ENCODE results near the gene DAZAP2. TPM values are rescaled to one million over a fixed set of nuclear protein-coding genes. Genes with fewer than 3 reads are reported as not detected.
"Not testable (repeated sequence)": the region's sequence is repeated elsewhere in the genome, so short reads cannot be mapped to it uniquely, and the experiment has no call there.

The DAZAP2 gene
- total RNA-seq, 2 experiments from 2014 or later, result 186 TPM

DNA sequence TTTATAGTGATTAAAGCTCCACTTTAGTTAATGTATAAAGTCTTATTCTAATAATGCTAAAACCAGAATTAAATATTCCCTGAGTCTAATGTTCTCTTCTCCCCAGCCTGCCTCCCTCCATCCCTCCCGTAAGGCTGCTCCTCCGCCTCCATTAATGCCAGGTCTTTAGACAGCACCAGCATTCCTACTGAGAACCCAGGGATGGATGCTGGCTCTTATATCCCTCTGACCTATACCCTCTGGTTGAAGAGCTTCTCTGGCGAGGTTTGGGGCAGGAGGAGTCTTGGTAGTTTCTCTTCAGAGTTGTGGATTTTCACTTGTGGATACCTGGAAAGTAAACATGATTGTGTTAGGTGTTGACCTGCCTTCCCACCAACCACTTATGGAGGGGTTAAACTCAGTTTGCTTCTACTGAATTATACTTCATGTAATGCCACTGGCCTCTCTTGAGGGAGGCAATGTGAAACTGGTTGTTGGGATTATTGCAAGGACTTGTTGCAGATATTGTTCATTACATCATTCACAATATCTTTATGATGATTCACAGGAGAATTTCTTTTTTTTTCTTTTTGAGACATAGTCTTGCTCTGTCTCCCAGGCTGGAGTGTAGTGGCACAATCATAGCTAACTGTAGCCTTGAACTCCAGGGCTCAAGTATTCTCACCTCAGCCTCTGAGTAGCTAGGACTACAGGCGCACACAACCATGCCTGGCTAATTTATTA is 42.7 kb downstream of the DAZAP2 start:
- H3K4me1 Mint-ChIP-seq (ENCODE audit: low read depth), result no peaks in the 10 kb centered on the region
- CTCF ChIA-PET, result interaction anchor here (2.4 to 2.6 kb wide), 2 partner anchors 11 to 60 kb away, joined by 10 to 12 read pairs; partner anchors contain the start of gene SMAGP
- POLR2A ChIA-PET, result no interaction called here
- H3K27ac Mint-ChIP-seq, result no peak overlapping the region
- H3K9me3 Mint-ChIP-seq (ENCODE audit: insufficient read depth), result no peaks in the 10 kb centered on the region
- H3K4me3 Mint-ChIP-seq, result no peak overlapping the region
- DNase-seq (no peak), ATAC-seq (no peak)
- H3K36me3 Mint-ChIP-seq (ENCODE audit: low read depth), result peaks cover 34% of the 10 kb centered on the region
- H3K27me3 Mint-ChIP-seq (ENCODE audit: low read depth), result no peaks in the 10 kb centered on the region

DNA sequence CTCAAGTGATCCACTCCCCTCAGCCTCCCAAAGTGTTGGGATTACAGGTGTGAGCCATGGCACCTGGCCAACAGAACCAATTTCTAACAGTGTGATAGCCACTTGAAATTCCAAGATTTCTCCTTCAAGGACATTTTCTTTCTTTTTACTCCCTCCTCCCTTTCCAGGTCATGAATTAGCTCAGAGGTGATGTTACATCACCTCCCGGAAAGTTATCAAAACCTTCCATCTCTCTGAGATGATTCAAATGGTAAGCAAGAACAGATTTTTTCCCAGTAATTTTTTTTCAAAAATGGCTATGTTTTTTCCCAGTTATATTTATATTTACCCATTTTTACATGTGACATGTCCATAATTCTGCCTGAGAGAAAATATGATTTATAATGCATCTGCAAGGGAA is 47.2 kb downstream of the DAZAP2 start:
- CTCF ChIA-PET, result interaction anchor here (0.9 kb wide), 1 partner anchor 33 kb away, joined by 4 read pairs; no protein-coding TSS in a partner anchor
- H3K4me3 Mint-ChIP-seq, result no peak overlapping the region
- POLR2A ChIA-PET, result no interaction called here

DNA sequence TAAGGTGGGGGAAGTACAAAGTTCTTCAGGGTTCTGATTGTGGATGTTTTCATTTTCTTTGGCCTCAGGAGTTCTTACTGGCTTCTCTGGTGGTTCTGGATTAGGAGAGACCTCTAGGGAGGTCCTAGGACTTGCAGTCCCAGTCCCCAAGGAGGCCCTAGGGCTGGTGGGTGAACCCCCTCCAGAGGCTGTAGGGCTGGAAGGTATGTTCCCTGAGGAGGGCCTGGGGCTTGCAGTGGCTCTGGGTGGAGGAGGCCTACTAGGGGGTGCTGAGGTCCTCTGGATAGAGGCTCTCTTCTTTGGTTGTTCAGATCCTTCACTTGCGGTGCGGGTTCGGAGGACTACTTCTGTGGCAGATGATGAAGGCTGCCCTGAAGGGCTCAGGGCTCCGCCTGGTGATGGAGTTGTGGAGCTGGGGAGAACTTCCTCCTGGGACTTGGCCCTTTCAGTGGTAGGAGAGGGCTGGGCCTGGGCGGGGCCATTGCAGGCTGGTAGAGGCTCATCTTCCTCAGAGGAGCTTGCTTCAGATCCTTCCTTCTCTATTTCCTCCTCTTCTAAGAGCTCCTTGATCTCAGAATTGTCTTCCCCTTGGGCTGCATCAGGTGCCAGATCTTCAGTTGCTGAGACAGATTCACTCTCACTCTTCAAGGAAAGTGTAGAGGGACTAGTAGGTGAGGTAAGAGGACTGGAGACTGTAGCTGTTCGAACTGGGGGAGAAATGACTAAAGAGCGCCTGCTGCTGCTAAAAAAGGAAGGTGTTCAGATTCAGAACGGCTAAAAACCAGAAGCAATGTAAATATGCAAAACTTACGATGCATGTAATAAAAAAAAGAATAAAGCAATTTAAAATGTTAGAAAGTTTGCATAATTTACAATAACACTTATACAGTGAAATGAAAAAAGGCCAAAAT is 53.2 kb downstream of the DAZAP2 start:
- H3K27me3 Mint-ChIP-seq (ENCODE audit: low read depth); DNase-seq; H3K4me1 Mint-ChIP-seq (ENCODE audit: low read depth); ATAC-seq; H3K4me3 Mint-ChIP-seq; H3K9me3 Mint-ChIP-seq (ENCODE audit: insufficient read depth); POLR2A ChIA-PET: not testable (repeated sequence)
- CTCF ChIA-PET, result interaction anchor here (1.5 kb wide), 1 partner anchor 49 kb away, joined by 7 read pairs; no protein-coding TSS in a partner anchor
- H3K36me3 Mint-ChIP-seq (ENCODE audit: low read depth), result peaks cover 52% of the 10 kb centered on the region
- H3K27ac Mint-ChIP-seq, result peak overlapping the region; percentile 19

More for the DNA sequence above, 47.2 kb downstream of the DAZAP2 start:
- Mint-ChIP-seq H3K27me3 (ENCODE audit: low read depth) (no peaks in the 10 kb centered on the region), H3K27ac (no peak overlapping the region), H3K36me3 (ENCODE audit: low read depth) (peaks cover 48% of the 10 kb centered on the region), H3K4me1 (ENCODE audit: low read depth) (no peaks in the 10 kb centered on the region), H3K9me3 (ENCODE audit: insufficient read depth) (no peaks in the 10 kb centered on the region)
- DNase-seq (no peak), ATAC-seq (no peak)

Other genes starting within 250 kb of the DAZAP2 start
- gene SLC11A2, start 212.4 kb upstream of the DAZAP2 start, total RNA-seq, result 10 to 100 TPM; 29.9 to 36.1 TPM
- gene LETMD1, start 190.5 kb upstream of the DAZAP2 start, total RNA-seq, result 10 to 100 TPM; 60.1 to 69.7 TPM
- 10 to 100 TPM; 13.4 to 13.7 TPM for gene CSRNP2, start 155.2 kb upstream of the DAZAP2 start, total RNA-seq
- gene TFCP2, start 65.7 kb upstream of the DAZAP2 start, total RNA-seq, result 10 to 100 TPM; 34.5 to 38.8 TPM
- gene POU6F1, start 20.8 kb upstream of the DAZAP2 start, total RNA-seq, result 1 to 10 TPM; 1.3 to 2.2 TPM
- 1 to 10 TPM; 4.3 to 4.7 TPM for gene SMAGP, start 31.6 kb downstream of the DAZAP2 start, total RNA-seq
- 100 to 1,000 TPM; 158 to 161 TPM for gene BIN2, start 85.3 kb downstream of the DAZAP2 start, total RNA-seq
- not detected for gene CELA1, start 107.9 kb downstream of the DAZAP2 start, total RNA-seq
- 10 to 100 TPM; 40.4 to 43.1 TPM for gene GALNT6, start 152.6 kb downstream of the DAZAP2 start, total RNA-seq
- gene SLC4A8, start 186.0 kb downstream of the DAZAP2 start, total RNA-seq, result 10 to 100 TPM; 11.4 to 12.6 TPM

Data from activated CD8-positive, alpha-beta T cell treated with anti-CD3 and anti-CD28 coated beads, Interleukin-2, amount 10 ng/mL, durations not matched to agents 7 days and 5 days (primary cell).